ENCODE measurements around the gene NKX2-1.

The NKX2-1 gene

GRCh38 chr14:36511981-36512584 lies 7.9 kb downstream of the NKX2-1 start:
- TF ChIP-seq CTCF (IDR thresholded peaks at IDR 0.05; ENCODE audit: extremely low read depth, missing control alignments): no peak
- no peak for DNase-seq (ENCODE audit: low spot score)

DNA sequence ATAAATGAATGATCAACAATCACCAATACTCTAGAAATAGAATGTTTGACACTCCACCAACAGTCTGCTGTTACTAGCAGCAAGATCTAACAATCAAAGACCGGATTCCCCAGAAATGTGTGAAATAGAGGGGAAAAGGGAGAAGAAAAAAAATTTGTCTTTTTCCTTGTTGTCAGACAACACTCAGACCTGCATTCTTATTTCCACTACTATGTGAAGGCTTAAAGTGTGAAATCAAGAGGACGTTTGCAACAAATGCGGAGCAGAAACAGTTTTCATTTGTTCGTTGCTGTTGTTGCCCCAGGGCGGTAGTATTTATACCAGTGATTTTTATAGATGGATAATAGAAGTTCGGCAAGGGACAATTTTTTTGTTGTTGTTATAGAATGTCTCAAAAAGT lies 9.2 kb downstream of the NKX2-1 start:
- no peak for TF ChIP-seq CTCF (IDR thresholded peaks at IDR 0.05; ENCODE audit: extremely low read depth, missing control alignments)
- DNase-seq (ENCODE audit: low spot score): no peak

DNA sequence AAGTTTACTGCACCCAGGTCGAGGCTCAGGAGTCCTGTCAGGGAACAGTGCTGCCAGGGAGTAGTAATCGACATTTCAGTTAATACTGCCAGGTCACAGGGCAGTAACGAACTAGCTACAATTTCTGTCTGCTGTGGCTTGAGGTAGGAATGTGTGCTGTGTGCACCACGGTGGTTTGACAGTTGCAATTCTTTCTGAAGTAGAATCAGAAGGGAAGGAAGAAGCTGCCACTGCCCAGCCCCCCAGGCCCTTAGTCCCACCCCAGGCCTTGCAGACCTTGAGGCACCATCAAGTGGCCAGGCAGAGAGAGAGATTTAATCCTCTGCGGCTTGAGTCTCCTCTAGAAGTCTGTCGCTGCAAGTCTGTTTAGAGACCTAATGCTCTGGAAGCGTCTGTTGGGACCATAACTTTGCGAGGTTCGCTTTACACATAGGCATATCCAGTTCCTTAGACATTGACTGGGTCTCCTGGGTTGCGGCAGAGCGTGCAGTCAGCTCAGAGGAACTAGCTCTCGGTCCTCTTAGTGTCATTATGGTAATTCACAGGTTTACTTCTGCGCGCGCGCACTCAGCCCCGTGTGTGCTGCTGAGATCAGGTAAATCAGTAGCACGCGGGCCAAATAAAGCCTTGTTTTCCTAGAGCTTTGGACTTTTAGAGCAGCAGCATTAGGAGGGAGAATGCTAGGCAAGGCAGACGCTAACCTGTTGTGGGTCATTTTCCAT lies 9.8 kb downstream of the NKX2-1 start:
- DNase-seq (ENCODE audit: low spot score): no peak

GRCh38 chr14:36509069-36509917 lies 10.7 kb downstream of the NKX2-1 start:
- no peak for TF ChIP-seq CTCF (IDR thresholded peaks at IDR 0.05; ENCODE audit: extremely low read depth, missing control alignments)
- no peak for DNase-seq (ENCODE audit: low spot score)

More for the DNA sequence above, 9.8 kb downstream of the NKX2-1 start:
- no peak for TF ChIP-seq CTCF (IDR thresholded peaks at IDR 0.05; ENCODE audit: extremely low read depth, missing control alignments)

- DNase-seq (ENCODE audit: low spot score): no peak
- no peak for TF ChIP-seq CTCF (IDR thresholded peaks at IDR 0.05; ENCODE audit: extremely low read depth, missing control alignments)
These were observed 11.5 kb downstream of the NKX2-1 start for GRCh38 chr14:36508418-36509068.

GRCh38 chr14:36507847-36508417 lies 12.1 kb downstream of the NKX2-1 start:
- no peak for DNase-seq (ENCODE audit: low spot score)
- TF ChIP-seq CTCF (IDR thresholded peaks at IDR 0.05; ENCODE audit: extremely low read depth, missing control alignments): no peak

Data from GM20000 (cell line).